Measurements from ENCODE around the gene FOXK1. TPM values are rescaled to one million over a fixed set of nuclear protein-coding genes. Genes with fewer than 3 reads are reported as not detected.
"Not testable (repeated sequence)": the region's sequence is repeated elsewhere in the genome, so short reads cannot be mapped to it uniquely, and the experiment has no call there.

The FOXK1 gene
- total RNA-seq, 1 experiment from 2014 or later: 12.8 TPM

- no peak for DNase-seq (ENCODE audit: low spot score)
Observed at GRCh38 chr7:4785371-4785770, 103.3 kb downstream of the FOXK1 start.

DNA sequence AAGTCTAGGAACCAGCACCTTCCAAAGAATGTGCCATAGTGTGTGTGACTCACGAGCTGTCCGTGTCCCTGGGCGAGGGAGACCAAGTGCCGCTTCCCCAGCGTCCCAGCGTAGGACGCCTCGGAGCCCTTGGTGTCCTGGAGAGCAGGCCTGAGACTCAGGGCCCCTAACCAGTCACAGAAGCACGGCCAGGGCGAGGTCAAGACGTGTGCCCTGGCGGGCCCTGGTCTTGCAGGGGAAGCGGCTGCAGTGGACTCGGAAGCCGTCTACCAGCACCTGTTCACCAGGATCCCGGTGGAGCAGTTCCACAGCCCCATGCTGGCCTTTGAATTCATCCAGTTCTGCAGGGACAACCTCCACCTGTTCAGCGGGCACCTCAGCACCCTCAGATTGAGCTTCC is 103.9 kb downstream of the FOXK1 start:
- no peak for DNase-seq (ENCODE audit: low spot score)

- DNase-seq (ENCODE audit: low spot score): no peak
Observed at GRCh38 chr7:4787541-4787940, 105.4 kb downstream of the FOXK1 start.

GRCh38 chr7:4787947-4788626 is 106.0 kb downstream of the FOXK1 start:
- no peak for DNase-seq (ENCODE audit: low spot score)

DNA sequence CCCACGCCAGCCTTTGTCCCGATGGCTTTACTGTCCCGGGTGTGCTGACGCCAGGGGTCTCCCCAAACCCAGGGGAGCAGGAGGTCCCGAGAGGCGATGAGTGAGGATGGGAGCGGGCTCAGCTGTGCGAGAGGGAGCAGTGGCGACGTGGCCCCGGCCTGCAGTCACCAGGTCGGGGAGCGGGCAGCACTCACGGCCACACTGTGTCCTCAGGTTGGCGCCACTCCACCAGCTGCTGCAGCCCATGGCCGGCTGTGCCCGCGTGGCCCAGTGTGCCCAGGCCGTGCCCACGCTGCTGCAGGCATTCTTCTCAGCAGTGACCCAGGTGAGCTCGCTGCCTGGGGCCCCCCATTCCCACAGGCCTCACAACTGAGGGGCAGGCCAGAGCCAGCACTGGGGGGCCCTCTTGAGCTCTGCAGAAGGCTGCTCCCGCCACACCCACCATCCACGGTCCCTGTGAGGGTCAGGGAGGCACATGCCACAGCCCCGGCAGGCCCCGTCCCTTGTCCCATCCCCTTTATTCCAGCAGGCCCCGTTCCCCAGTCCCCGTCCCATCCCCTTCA is 106.6 kb downstream of the FOXK1 start:
- DNase-seq (ENCODE audit: low spot score): no peak

DNA sequence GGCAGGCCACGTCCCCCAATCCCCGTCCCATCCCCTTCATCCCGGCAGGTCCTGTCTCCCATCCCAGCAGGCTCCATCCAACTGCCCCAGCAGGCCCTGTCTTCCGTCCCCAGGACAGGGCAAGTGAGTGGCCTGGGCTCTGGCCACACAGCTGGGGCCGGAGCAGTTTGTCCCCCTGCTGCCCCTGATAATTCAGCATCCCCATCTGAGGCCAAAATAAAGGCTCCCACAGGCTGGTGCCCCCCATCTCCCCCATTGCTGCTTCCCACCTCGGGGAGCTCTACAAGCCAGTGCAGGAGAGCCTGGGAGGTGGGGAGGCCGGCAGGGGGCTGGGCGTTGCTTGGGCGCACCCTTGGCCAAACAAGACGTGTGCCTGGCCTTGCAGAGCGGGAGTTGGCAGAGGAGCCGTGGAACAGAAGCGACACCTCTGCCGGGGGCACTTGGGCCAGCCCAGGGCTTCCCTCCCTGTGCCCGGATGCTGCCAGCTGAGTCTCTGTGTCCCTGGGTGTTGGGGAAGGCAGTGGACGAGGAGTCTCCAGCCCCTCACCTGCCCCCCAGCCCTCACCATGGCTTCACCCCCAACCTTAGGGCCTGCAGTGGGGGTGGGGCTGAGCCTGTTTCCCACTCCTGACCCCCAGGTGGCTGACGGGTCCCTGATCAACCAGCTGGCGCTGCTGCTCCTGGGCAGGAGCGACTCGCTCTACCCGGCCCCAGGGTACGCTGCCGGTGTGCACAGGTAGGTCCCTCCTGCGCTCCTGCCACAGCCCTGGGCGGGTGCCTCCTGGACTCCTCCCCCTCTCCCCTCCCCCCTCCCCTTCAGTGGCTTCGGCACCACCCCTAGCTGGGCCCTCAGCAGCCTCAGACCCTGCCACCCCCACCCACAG is 107.3 kb downstream of the FOXK1 start:
- DNase-seq (ENCODE audit: low spot score): no peak

DNA sequence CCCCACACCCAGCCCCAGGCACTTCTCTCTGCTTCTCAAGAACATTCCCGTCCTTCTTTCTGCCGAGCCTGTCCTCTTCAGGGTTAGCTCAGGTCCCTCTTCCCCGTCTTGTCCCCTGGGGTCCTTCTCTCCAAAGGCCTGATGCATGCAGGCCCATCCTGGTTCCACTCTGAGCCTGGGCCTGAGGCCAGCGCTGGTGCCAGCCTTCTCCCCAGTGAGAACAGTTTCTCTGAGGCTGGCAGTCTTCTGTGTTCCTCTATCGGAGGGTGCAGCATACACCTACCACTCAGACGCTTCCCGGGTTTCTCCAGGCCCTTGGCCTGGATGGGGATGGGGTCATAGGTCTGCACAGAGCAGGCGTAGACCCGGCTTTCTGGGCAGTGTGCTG is 108.0 kb downstream of the FOXK1 start:
- DNase-seq (ENCODE audit: low spot score): no peak

- DNase-seq (ENCODE audit: low spot score): no peak
Observed at GRCh38 chr7:4790516-4790991, 108.5 kb downstream of the FOXK1 start.

DNA sequence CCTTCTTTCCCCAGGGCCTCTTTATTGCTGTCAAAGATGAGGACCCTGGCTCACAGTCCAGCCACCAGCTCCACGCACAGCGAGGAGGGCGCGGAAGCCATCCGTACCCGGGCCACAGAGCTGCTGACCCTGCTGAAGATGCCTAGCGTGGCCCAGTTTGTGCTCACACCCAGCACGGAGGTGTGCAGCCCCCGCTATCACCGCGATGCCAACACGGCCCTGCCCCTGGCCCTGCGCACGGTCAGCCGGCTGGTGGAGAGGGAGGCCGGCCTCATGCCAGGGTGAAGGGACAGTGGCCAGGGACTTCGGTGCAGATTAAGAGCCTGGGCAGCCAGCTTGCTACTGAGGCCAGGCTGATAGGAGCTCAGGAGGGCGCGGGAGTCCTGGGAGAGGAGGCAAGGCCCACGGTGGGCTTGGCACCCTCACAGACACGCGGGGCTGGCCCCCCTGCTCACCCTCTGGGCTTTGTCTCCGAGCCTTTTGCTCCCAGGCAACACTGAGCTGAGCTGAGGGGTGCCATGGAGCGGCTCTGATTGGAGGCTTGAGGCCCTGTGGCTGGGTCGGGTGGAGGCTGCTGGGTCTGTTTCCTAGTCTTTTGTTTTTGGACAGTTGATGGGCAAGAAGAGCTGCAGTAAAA is 109.1 kb downstream of the FOXK1 start:
- no peak for DNase-seq (ENCODE audit: low spot score)

DNA sequence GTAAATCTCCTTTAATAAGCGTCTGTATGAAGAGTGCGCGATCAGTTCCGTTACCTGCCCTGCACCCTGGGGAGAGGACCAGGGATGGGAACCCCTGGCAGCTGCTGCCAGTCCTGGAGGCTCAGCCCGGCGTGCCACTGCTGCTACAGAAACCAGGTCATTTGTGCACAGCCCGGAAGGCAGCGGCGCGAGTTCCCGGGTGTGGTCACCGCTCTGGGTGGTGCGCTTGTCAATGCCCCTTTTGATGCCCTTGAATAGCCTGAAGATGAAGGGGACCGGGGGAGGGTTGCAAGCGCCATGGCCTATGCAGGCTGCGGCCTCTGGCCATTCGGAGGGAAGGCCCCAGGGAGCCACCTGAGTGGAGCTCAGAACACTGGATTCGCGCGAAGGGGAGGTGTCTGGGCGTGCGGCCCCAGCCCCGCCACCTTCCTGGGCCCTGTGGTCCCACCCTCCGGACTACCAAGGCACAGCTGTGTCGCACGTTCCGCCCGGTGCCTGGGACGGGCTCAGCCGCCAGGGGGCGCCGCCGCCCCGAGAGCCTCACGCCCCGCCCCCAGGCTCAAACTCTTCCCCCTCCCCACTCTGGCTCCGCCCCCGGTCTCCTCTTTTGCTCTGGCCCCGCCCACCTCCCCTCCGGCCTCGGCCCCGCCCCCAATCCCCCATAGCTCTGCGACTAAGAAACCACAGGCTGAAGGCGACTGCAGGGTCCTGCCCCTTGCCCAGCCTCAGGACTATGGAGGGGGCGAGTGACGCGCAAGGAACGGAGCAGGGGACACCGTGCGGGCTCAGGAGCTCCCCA is 109.8 kb downstream of the FOXK1 start:
- DNase-seq (ENCODE audit: low spot score): no peak

GRCh38 chr7:4792537-4793126 is 110.5 kb downstream of the FOXK1 start:
- no peak for DNase-seq (ENCODE audit: low spot score)

GRCh38 chr7:4793385-4793993 is 111.4 kb downstream of the FOXK1 start:
- DNase-seq (ENCODE audit: low spot score): not testable (repeated sequence)

DNA sequence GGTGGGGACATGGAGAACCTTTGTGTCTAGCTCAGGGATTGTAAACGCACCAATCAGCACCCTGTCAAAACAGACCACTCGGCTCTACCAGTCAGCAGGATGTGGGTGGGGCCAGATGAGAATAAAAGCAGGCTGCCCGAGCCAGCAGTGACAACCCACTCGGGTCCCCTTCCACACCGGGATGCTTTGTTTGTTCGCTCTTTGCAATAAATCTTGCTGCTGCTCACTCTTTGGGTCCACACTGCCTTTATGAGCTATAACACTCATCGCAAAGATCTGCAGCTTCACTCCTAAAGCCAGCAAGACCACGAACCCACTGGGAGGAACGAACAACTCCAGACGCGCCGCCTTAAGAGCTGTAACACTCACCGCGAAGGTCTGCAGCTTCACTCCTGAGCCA is 112.1 kb downstream of the FOXK1 start:
- not testable (repeated sequence) for DNase-seq (ENCODE audit: low spot score)

- DNase-seq (ENCODE audit: low spot score): no peak
Observed at GRCh38 chr7:4794591-4795350, 112.7 kb downstream of the FOXK1 start.

GRCh38 chr7:4796453-4796852 is 114.4 kb downstream of the FOXK1 start:
- DNase-seq (ENCODE audit: low spot score): no peak

DNA sequence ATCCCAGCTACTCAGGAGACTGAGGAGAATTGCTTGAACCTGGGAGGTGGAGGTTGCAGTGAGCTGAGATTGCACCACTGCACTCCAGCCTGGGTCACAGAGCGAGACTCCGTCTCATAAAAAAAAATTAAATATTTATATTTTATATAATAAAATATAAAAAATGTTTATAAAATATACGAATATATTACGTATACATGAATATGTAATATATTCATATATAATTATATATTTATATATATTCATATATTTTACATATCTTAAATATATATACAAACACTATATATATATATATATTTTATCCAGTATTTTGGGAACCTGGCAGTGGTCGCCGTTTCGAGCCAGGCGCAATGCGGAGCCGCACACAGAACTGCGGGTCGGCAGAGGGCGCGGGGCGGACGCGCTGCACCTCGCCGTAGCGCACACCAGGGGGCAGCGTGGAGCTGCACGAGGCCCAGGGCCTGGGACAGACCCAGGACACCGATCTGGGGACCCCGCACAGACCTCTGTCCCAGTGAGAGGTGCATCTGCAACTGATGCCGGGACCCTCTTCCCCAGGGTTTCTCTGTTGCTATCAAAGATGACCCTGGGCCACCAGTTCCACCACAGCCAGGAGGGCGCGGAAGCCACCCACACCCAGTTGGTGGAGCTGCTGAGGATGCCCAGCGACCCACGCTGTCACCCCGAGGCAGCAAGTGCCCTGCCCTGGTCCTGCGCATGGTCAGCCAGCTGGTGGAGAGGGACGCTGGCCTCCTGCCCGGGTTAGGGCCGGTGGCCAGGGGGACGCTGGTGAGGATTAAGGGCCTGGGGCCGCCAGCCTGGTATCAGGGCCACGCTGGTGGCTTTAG is 116.0 kb downstream of the FOXK1 start:
- DNase-seq (ENCODE audit: low spot score): no peak

GRCh38 chr7:4798706-4799235 is 116.7 kb downstream of the FOXK1 start:
- no peak for DNase-seq (ENCODE audit: low spot score)

DNA sequence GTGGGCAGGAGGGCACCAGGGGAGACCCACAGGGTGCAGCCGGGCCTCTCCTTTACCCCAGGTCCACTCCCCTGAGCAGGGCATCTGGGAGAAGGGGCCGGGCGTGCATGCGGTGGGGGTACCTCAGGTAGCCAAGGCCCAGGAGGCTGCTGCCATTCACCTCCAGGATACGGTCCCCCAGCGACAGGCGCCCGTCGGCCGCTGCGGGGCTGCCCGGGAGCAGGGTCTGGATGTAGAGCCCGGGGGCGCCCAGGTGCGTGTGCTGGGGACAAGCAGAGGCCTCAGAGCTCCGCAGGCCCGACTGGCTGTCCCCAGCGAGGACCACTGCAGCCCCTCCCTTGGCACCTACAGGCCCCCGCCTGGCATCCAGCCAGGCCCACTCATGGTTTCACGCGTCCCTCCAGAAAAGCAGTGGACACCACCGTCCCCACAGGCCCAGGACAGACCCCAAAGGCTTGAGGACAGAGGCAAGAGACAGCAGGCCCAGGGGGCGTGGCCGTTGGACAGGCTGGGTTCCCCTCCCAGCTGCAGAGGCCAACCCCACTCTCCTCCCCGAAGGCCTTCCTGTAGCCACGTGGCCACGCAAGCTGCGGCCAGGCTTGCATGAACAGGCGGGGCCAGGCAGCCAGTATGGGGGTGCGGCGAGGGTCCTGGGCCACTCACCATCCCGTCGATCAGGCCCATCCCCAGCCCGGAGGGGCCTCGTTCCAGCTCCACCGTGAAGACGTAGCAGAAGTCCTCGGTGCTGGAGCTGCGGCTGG is 117.6 kb downstream of the FOXK1 start:
- no peak for DNase-seq (ENCODE audit: low spot score)

All from H4 (cell line).